ENCODE results near the gene MRNIP. TPM values are rescaled to one million over a fixed set of nuclear protein-coding genes. Genes with fewer than 3 reads are reported as not detected.
A peak's percentile ranks its signal among the peaks of the same experiment; 100 is the strongest.

The MRNIP gene
- total RNA-seq, 1 experiment from 2014 or later: 39.9 TPM

DNA sequence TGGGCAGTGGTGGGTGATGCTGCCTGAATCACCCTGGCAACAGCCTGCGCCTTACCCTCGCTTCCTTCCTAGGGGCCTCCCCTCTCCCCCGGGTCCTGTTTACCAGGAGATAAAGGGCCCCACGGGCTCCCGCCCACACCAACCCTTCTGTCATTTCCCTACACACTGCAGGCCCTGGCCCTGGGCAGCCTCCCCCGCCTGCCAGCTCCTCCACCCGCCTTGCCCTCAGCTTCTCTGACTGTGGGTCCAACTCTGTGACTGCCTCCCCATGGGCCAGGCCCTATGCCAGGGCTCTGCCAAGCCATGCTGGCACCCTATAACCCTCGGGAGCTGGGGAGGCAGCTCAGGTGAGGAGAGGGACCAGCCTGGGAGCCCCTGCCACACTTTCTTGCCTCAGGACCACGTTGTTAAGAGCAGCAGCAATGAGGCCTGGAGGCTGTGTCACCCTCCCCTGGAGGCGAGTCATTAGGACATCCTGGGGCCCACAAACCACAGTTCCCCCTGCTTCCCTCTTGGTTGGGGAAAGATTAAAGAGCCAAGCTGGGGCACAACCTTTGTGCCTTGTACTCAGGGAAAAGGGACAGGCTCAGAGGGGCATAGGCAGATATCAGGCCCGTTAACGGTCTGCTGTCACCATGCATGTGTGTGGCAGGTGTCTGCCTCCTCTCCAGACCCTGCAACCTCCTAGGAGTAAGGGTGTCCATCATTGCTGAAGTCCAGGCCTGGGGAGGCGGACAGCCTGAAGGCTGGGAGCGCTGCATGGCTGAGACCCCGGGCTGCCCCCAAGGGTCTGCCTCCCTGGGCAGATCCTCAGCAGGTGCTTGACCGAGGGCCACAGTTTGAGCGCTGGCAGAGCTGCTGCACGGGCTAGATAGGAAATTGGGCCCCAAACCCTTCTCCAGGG, 54.7 kb downstream of the MRNIP start:
- intact Hi-C loops (cut with micrococcal nuclease; ENCODE audit: unreplicated experiment): loop anchor here (2.0 to 10.0 kb wide), 2 partner anchors 15 to 101 kb away; partner anchors contain the start of gene TBC1D9B

DNA sequence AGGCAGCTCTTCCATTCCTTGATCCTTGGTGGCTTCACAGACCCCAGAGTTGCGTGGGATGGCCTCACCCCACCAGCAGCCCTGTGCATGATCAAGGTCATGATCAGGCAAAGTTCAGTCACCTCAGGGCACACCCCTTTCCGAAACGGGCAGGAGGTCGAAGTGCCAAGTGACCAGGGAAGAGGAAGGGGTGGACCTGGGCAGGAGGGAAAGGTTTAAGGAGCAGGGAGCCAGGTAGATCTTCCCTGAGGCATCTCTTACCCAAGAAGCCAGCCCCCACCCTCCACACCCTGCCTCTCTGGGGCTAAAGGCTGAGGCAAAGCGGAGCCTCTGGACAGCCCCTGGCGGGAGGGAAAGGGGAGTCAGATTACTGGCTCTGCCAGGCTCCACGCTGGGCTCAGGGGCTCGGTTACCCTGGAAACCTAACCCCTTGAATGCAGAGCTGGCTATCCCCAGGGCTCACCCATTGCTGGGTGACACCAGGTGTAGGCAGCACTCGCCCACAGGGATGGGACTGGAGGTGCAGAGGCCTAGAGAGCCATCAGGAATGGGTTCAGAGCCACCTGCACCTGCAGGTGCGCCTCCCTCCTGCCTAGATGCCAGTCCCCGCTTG, 55.6 kb downstream of the MRNIP start:
- TF ChIP-seq EZH2 (IDR thresholded peaks at IDR 0.05; ENCODE audit: low read depth): no peak
- TF ChIP-seq, protein P1, sequence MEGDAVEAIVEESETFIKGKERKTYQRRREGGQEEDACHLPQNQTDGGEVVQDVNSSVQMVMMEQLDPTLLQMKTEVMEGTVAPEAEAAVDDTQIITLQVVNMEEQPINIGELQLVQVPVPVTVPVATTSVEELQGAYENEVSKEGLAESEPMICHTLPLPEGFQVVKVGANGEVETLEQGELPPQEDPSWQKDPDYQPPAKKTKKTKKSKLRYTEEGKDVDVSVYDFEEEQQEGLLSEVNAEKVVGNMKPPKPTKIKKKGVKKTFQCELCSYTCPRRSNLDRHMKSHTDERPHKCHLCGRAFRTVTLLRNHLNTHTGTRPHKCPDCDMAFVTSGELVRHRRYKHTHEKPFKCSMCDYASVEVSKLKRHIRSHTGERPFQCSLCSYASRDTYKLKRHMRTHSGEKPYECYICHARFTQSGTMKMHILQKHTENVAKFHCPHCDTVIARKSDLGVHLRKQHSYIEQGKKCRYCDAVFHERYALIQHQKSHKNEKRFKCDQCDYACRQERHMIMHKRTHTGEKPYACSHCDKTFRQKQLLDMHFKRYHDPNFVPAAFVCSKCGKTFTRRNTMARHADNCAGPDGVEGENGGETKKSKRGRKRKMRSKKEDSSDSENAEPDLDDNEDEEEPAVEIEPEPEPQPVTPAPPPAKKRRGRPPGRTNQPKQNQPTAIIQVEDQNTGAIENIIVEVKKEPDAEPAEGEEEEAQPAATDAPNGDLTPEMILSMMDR (conservative IDR thresholded peaks at IDR 0.05): no peak
- CTCF ChIA-PET: no interaction called here
- H3K27ac ChIP-seq: no peak overlapping the region

More for the DNA sequence above, 54.7 kb downstream of the MRNIP start:
- Histone ChIP-seq H3K36me3 (ENCODE audit: low read depth) (no peaks in the 10 kb centered on the region; the same call in none of the 2 replicates), H3K27ac (no peak overlapping the region), H3K4me1 (replicated peaks; ENCODE audit: insufficient read depth) (peaks cover 40% of the 10 kb centered on the region), H3K79me2 (ENCODE audit: low read depth) (peaks cover 54% of the 10 kb centered on the region), H3K27me3 (ENCODE audit: insufficient read depth, low read depth) (no peaks in the 10 kb centered on the region), H2AFZ (no peak overlapping the region), H4K20me1 (ENCODE audit: insufficient read depth) (peaks cover 42% of the 10 kb centered on the region), H3K4me3 (peak overlapping the region; percentile 98; the same call in 1 of the 2 replicates), H3F3A (ENCODE audit: insufficient read depth, low read depth) (peaks cover 32% of the 10 kb centered on the region), H3K4me2 (peak overlapping the region; percentile 97), H3K9me3 (ENCODE audit: insufficient read depth, low read depth) (no peaks in the 10 kb centered on the region), H3K9me2 (ENCODE audit: insufficient read depth) (no peaks in the 10 kb centered on the region)
- TF ChIP-seq, protein P1 (conservative IDR thresholded peaks at IDR 0.05): no peak
- no peak for TF ChIP-seq EZH2 (IDR thresholded peaks at IDR 0.05; ENCODE audit: low read depth)
- POLR2A ChIA-PET (ENCODE audit: unreplicated experiment): interaction anchor here (0.7 kb wide), 2 partner anchors 14 to 24 kb away, joined by 3 read pairs; no protein-coding TSS in a partner anchor
- DNase-seq: peak in 1 of 2 experiments; percentile 26
- CTCF ChIA-PET: no interaction called here
- no TSS peak for BruUV-seq (replicated peaks)

DNA sequence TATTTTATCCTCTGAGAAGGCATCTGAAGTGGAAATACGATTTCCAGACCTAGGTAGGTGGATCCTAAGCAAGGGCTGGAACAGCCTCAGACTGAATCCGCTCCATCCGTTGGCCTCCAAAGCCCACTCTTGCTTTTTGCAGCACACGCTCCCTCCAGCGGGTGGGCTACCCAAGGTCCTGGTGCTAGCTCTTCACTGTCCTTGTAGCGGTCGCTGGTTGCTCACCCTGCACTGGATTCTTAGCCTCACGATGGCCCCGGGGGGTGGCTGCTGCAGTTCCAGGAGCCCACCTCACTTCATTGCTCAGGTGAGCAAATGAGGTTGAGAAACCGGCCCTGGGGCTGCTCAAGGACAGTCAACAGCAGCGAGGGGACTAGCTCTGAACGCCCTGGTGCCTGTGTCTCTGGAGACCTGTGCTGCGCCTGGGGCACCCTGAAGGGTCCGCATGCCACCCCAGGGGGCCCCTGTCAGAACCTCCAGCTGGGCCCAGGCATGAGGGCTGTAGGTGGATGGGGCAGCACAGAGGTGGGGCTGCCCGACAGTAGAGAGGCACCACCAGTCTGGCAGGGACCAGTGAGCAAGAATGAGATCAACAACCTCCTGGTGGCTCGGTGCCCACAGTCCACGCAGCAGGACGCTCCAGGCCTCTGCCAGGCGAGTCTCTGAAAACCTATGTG, 56.3 kb downstream of the MRNIP start:
- intact Hi-C loops (cut with micrococcal nuclease; ENCODE audit: unreplicated experiment): loop anchor here (2.0 to 10.0 kb wide), 2 partner anchors 16 to 102 kb away; partner anchors contain the start of gene TBC1D9B
- no TSS peak for BruUV-seq (replicated peaks)
- no peak overlapping the region for H2AFZ ChIP-seq
- H3K4me2 ChIP-seq: peak overlapping the region; percentile 97
- no peak for TF ChIP-seq EZH2 (IDR thresholded peaks at IDR 0.05; ENCODE audit: low read depth)
- TF ChIP-seq, protein P1 (conservative IDR thresholded peaks at IDR 0.05): no peak
- H4K20me1 ChIP-seq (ENCODE audit: insufficient read depth): peaks cover 42% of the 10 kb centered on the region
- H3K9me2 ChIP-seq (ENCODE audit: insufficient read depth): no peaks in the 10 kb centered on the region
- peaks cover 44% of the 10 kb centered on the region for H3K79me2 ChIP-seq (ENCODE audit: low read depth)
- no peak overlapping the region for H3K4me3 ChIP-seq
- H3K4me1 ChIP-seq (replicated peaks; ENCODE audit: insufficient read depth): peaks cover 27% of the 10 kb centered on the region
- DNase-seq: no peak
- no peaks in the 10 kb centered on the region for H3K27me3 ChIP-seq (ENCODE audit: insufficient read depth, low read depth)
- CTCF ChIA-PET: no interaction called here
- H3F3A ChIP-seq (ENCODE audit: insufficient read depth, low read depth): peaks cover 27% of the 10 kb centered on the region
- no peaks in the 10 kb centered on the region for H3K9me3 ChIP-seq (ENCODE audit: insufficient read depth, low read depth)
- POLR2A ChIA-PET (ENCODE audit: unreplicated experiment): no interaction called here
- H3K27ac ChIP-seq: no peak overlapping the region
- no peaks in the 10 kb centered on the region; the same call in none of the 2 replicates for H3K36me3 ChIP-seq (ENCODE audit: low read depth)

More for the DNA sequence above, 55.6 kb downstream of the MRNIP start:
- no TSS peak for BruUV-seq (replicated peaks)
- peak overlapping the region; percentile 97 for H3K4me2 ChIP-seq
- H3F3A ChIP-seq (ENCODE audit: insufficient read depth, low read depth): peaks cover 27% of the 10 kb centered on the region
- intact Hi-C loops (cut with micrococcal nuclease; ENCODE audit: unreplicated experiment): loop anchor here (2.0 to 10.0 kb wide), 2 partner anchors 16 to 102 kb away; partner anchors contain the start of gene TBC1D9B
- POLR2A ChIA-PET (ENCODE audit: unreplicated experiment): interaction anchor here (0.7 kb wide), 1 partner anchor 25 kb away, joined by 3 read pairs; no protein-coding TSS in a partner anchor
- H3K27me3 ChIP-seq (ENCODE audit: insufficient read depth, low read depth): no peaks in the 10 kb centered on the region
- no peaks in the 10 kb centered on the region for H3K9me2 ChIP-seq (ENCODE audit: insufficient read depth)
- peak; percentile 56 to 58 for DNase-seq
- no peaks in the 10 kb centered on the region for H3K9me3 ChIP-seq (ENCODE audit: insufficient read depth, low read depth)
- H3K36me3 ChIP-seq (ENCODE audit: low read depth): no peaks in the 10 kb centered on the region; the same call in none of the 2 replicates
- no peak overlapping the region; the same call in 1 of the 2 replicates for H3K4me3 ChIP-seq
- H3K4me1 ChIP-seq (replicated peaks; ENCODE audit: insufficient read depth): peaks cover 35% of the 10 kb centered on the region
- no peak overlapping the region for H2AFZ ChIP-seq
- peaks cover 50% of the 10 kb centered on the region for H3K79me2 ChIP-seq (ENCODE audit: low read depth)
- H4K20me1 ChIP-seq (ENCODE audit: insufficient read depth): peaks cover 42% of the 10 kb centered on the region
